A549 (cell line): ENCODE results near the gene MYLK3. TPM values are rescaled to one million over a fixed set of nuclear protein-coding genes. Genes with fewer than 3 reads are reported as not detected.
A peak's percentile ranks its signal among the peaks of the same experiment; 100 is the strongest.

Source experiments
- ATAC-seq, 2 experiments: fragments of 200-7000 bp in 1 of 2; fragments of >200 bp in 1 of 2; cut with Nextera tagmentation in 1 of 2; cut with Tn5 transposase in 1 of 2; 3 replicates each; pipeline versions ENCODE4 v1.8.0 to v1.9.1; 2018 to 2020; ENCODE audit warnings: mild to moderate bottlenecking in 1 of 2, moderate library complexity in 1 of 2
- CTCF ChIA-PET: fragments of 300-600 bp; sonication (Branson Sonifier 250); formaldehyde crosslinking; extraction: SDS; loops from one replicate; lab custom pipeline; 2021; ENCODE audit warnings: antibody characterized with exemption, inconsistent platforms; lab: Yijun Ruan, JAX
- POLR2A ChIA-PET: fragments of 350-600 bp; formaldehyde crosslinking; extraction: SDS; loops from one replicate; lab custom pipeline; 2021; ENCODE audit warnings: antibody characterized with exemption, inconsistent platforms; lab: Yijun Ruan, JAX
- DNase-seq, 2 experiments: peaks; one replicate each; pipeline versions ENCODE4 v3.0.0 to v3.0.0-alpha.2; 2011 to 2016; ENCODE audit warnings: low read depth in 1 of 2, low spot score in 1 of 2
- FAIRE-seq: peaks from 2 replicates; lab custom pipeline; 2011; peaks lifted over from hg19 to GRCh38; lab: Jason Lieb, UNC
- H3K27ac ChIP-seq, 2 experiments: fragments of >200 bp; sonication (Bioruptor Twin); formaldehyde crosslinking; 3 replicates each; pipeline ENCODE4 v1.5.1; 2016 to 2017
- H3K4me1 ChIP-seq: fragments of >200 bp; sonication (Bioruptor Twin); formaldehyde crosslinking; 3 replicates; pipeline ENCODE4 v1.6.1; 2016
- H3K4me2 ChIP-seq: fragments of >200 bp; sonication (Bioruptor Twin); formaldehyde crosslinking; 3 replicates; pipeline ENCODE4 v1.6.1; 2016
- H3K4me3 ChIP-seq: fragments of >200 bp; sonication (Bioruptor Twin); formaldehyde crosslinking; 3 replicates; pipeline ENCODE4 v1.5.1; 2016
- H3K9me3 ChIP-seq: fragments of >200 bp; sonication (Bioruptor Twin); formaldehyde crosslinking; 3 replicates; pipeline ENCODE4 v1.6.1; 2016
- FOSL2 ChIP-seq, 2 experiments: fragments of 450-650 bp in 1 of 2; fragments of >200 bp in 1 of 2; sonication (Bioruptor Twin) in 1 of 2; formaldehyde crosslinking; IDR thresholded peaks; 2 replicates each; pipeline versions ENCODE4 v1.5.0 to v1.6.1; 2016 to 2020; ENCODE audit warnings: mild to moderate bottlenecking in 1 of 2, moderate library complexity in 1 of 2
- FOXS1 ChIP-seq: fragments of 250-450 bp; sonication (Bioruptor Pico); IDR thresholded peaks from 2 replicates; pipeline ENCODE4 v1.5.0; 2020; ENCODE audit warnings: mild to moderate bottlenecking, moderate library complexity
- WGBS: methylation state at CpG from one replicate; pipeline ENCODE4 v1.1.6; 2017; ENCODE audit errors: missing lambda C conversion rate; 5-methylcytosine and 5-hydroxymethylcytosine counted together
- polyA plus RNA-seq, 4 experiments: library from polyadenylated mRNA; depleted of rRNA in 3 of 4; stranded (reverse); fragments of >200 nt; fragmentation: RNase III in 1 of 4; extraction: RNeasy Plus Mini Kit Qiagen cat#74134 plus additional on column Dnase treatment in 1 of 4; gene quantifications; 2 replicates in 3 of 4; 3 replicates in 1 of 4; pipeline ENCODE4 v1.2.3, GENCODE V29; 2011 to 2017

MYLK3 gene
- polyA plus RNA-seq, 2 of the 4 experiments (the other 2 are of a cell fraction) = 0.05 to 0.16 TPM

DNA sequence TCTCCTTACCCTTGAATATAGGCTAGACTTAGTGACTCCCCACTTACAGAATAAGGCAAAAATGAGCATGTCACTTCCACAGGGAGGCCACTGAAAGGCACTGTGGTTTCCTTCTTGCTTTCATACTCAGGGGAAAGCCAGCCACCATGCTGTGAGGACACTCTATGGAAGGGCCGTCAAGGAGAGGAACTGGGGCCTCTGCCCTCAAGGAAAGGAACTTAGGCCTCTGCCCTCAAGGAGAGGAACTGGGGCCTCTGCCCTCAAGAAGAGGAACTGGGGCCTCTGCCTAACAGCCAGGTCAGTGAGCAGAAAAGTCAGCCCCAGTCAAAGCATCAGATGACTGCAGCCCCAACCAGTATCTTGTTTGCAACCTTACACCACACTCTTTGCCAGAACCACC lies 89.2 kb downstream of the MYLK3 start:
- POLR2A ChIA-PET = no interaction called here
- TF ChIP-seq FOSL2 (IDR thresholded peaks at IDR 0.05) (no peak), FOSL2 (CRISPR knock-in tag; IDR thresholded peaks at IDR 0.05) (no peak), FOXS1 (no peak)
- Histone ChIP-seq H3K4me2 (no peak overlapping the region), H3K27ac (no peak overlapping the region), H3K4me3 (no peak overlapping the region), H3K9me3 (no peaks in the 10 kb centered on the region), H3K4me1 (no peaks in the 10 kb centered on the region)
- CTCF ChIA-PET = interaction anchor here (4.1 kb wide), 1 partner anchor 14 kb away, joined by 27 read pairs; no protein-coding TSS in a partner anchor
- FAIRE-seq (no peak), DNase-seq (no peak), ATAC-seq (0 out of 6 replicates have a peak, but pooled peaks of 1 of the 2 experiments have one; percentile 24)
- WGBS = 100% methylated on average over 1 of the region's 1 CpG

Other genes starting within 250 kb of the MYLK3 start
- gene SHCBP1, start 127.0 kb downstream of the MYLK3 start, polyA plus RNA-seq (2011; rRNA removed) = 40.2 and 53.6 TPM in 2 replicates
- gene SHCBP1, start 127.0 kb downstream of the MYLK3 start, polyA plus RNA-seq (2017; fragmentation: RNase III; extraction: RNeasy Plus Mini Kit Qiagen cat#74134 plus additional on column Dnase treatment) = 45.2 to 49.9 TPM (median 46.0 TPM) in 3 replicates
- 67.2 and 85.5 TPM in 2 replicates for gene VPS35, start 59.2 kb downstream of the MYLK3 start, polyA plus RNA-seq (2011; rRNA removed)
- gene VPS35, start 59.2 kb downstream of the MYLK3 start, polyA plus RNA-seq (2017; fragmentation: RNase III; extraction: RNeasy Plus Mini Kit Qiagen cat#74134 plus additional on column Dnase treatment) = 82.3 to 92.1 TPM (median 83.0 TPM) in 3 replicates
- 27.7 and 35.0 TPM in 2 replicates for gene ORC6, start 58.7 kb downstream of the MYLK3 start, polyA plus RNA-seq (2011; rRNA removed)
- 44.5 to 48.8 TPM (median 46.5 TPM) in 3 replicates for gene ORC6, start 58.7 kb downstream of the MYLK3 start, polyA plus RNA-seq (2017; fragmentation: RNase III; extraction: RNeasy Plus Mini Kit Qiagen cat#74134 plus additional on column Dnase treatment)
- 10.1 and 17.1 TPM in 2 replicates for gene C16orf87, start 82.8 kb upstream of the MYLK3 start, polyA plus RNA-seq (2011; rRNA removed)
- gene C16orf87, start 82.8 kb upstream of the MYLK3 start, polyA plus RNA-seq (2017; fragmentation: RNase III; extraction: RNeasy Plus Mini Kit Qiagen cat#74134 plus additional on column Dnase treatment) = 10.0 to 10.8 TPM (median 10.3 TPM) in 3 replicates
- 14.4 and 15.3 TPM in 2 replicates for gene GPT2, start 136.0 kb upstream of the MYLK3 start, polyA plus RNA-seq (2011; rRNA removed)
- 8.9 to 9.6 TPM (median 9.2 TPM) in 3 replicates for gene GPT2, start 136.0 kb upstream of the MYLK3 start, polyA plus RNA-seq (2017; fragmentation: RNase III; extraction: RNeasy Plus Mini Kit Qiagen cat#74134 plus additional on column Dnase treatment)
- gene DNAJA2, start 225.3 kb upstream of the MYLK3 start, polyA plus RNA-seq (2011; rRNA removed) = 28.8 and 33.7 TPM in 2 replicates
- gene DNAJA2, start 225.3 kb upstream of the MYLK3 start, polyA plus RNA-seq (2017; fragmentation: RNase III; extraction: RNeasy Plus Mini Kit Qiagen cat#74134 plus additional on column Dnase treatment) = 81.4 to 82.3 TPM (median 81.6 TPM) in 3 replicates